GM12892 (cell line): ENCODE data around the gene ESRRB.

Experiments used
- DNase-seq: peaks from one replicate; pipeline ENCODE4 v3.0.0; 2011; ENCODE audit not compliant: insufficient read length
- FAIRE-seq: peaks from 2 replicates; lab custom pipeline; 2011; peaks lifted over from hg19 to GRCh38; lab: Jason Lieb, UNC
- POLR2A ChIP-seq: IDR thresholded peaks from 2 replicates; pipeline ENCODE4 v1.6.1; 2011; ENCODE audit warnings: low read depth, low read length, control low read depth
- POLR2AphosphoS5 ChIP-seq: IDR thresholded peaks from 2 replicates; pipeline ENCODE4 v1.6.1; 2011; ENCODE audit warnings: low read depth, low read length, control low read depth
- TAF1 ChIP-seq: IDR thresholded peaks from 2 replicates; pipeline ENCODE4 v1.6.1; 2011; ENCODE audit warnings: low read depth, mild to moderate bottlenecking, control low read depth, low read length, borderline replicate concordance

The ESRRB gene

GRCh38 chr14:76547831-76548230 lies 171.9 kb downstream of the ESRRB start:
- no peak for FAIRE-seq
- no peak for DNase-seq
- no peak for TF ChIP-seq POLR2AphosphoS5
- no peak for TF ChIP-seq TAF1
- TF ChIP-seq POLR2A = no peak

GRCh38 chr14:76550534-76550933 lies 174.6 kb downstream of the ESRRB start:
- DNase-seq = no peak
- TF ChIP-seq POLR2AphosphoS5 (no peak), POLR2A (no peak), TAF1 (no peak)
- no peak for FAIRE-seq

GRCh38 chr14:76551116-76551515 lies 175.2 kb downstream of the ESRRB start:
- TF ChIP-seq POLR2AphosphoS5 (no peak), TAF1 (no peak)
- DNase-seq = no peak
- no peak for FAIRE-seq
